ENCODE measurements around the gene HLA-DOA.

The HLA-DOA gene

GRCh38 chr6:32976334-32977069, 32.9 kb downstream of the HLA-DOA start:
- H3K27ac ChIP-seq (ENCODE audit: low read length) = no peak overlapping the region
- no peaks in the 10 kb centered on the region for H3K9me3 ChIP-seq (replicated peaks; ENCODE audit: insufficient read depth, low read length)
- H2AFZ ChIP-seq (ENCODE audit: low read length) = no peak overlapping the region
- peaks cover 79% of the 10 kb centered on the region for H3K79me2 ChIP-seq (ENCODE audit: low read length)
- H3K27me3 ChIP-seq (replicated peaks; ENCODE audit: insufficient read depth, low read length) = no peaks in the 10 kb centered on the region
- H4K20me1 ChIP-seq (ENCODE audit: insufficient read depth, low read length) = peaks cover 90% of the 10 kb centered on the region
- H3K36me3 ChIP-seq (replicated peaks; ENCODE audit: insufficient read depth, low read length) = peaks cover 72% of the 10 kb centered on the region
- peak overlapping the region; percentile 87; the same call in 1 of the 2 replicates for H3K4me2 ChIP-seq (ENCODE audit: low read depth, low read length)
- H3K9ac ChIP-seq (ENCODE audit: low read length) = no peak overlapping the region
- H3K4me3 ChIP-seq (ENCODE audit: low read length) = no peak overlapping the region
- H3F3A ChIP-seq (ENCODE audit: insufficient read depth, low read length) = peaks cover 96% of the 10 kb centered on the region
- DNase-seq = no peak
- TF ChIP-seq EZH2phosphoT487 (IDR thresholded peaks at IDR 0.05; ENCODE audit: low read length) = no peak
- no peak for TF ChIP-seq CTCF (IDR thresholded peaks at IDR 0.05; ENCODE audit: low read length)
- no peak for TF ChIP-seq EZH2 (optimal IDR thresholded peaks at IDR 0.05; ENCODE audit: low read depth, low read length)
- no peaks in the 10 kb centered on the region for H3K9me2 ChIP-seq (replicated peaks; ENCODE audit: insufficient read depth, low read length)
- peaks cover 18% of the 10 kb centered on the region for H3K4me1 ChIP-seq (ENCODE audit: low read length)

DNA sequence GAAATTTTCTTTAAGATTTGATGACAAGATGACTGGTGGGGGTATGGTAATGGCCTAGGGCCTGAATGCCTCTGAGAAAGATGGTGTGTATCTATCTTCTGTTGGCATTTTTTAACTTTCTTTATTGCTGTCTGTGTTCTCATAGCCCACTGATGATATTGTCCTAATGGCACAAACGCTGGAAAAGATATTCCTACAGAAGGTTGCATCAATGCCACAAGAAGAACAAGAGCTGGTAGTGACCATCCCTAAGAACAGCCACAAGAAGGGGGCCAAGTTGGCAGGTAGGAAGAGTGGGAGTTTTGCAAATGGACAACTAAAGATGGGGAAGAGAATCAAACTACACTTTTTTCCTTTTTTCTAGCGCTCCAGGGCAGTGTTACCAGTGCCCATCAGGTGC, 33.5 kb downstream of the HLA-DOA start:
- Histone ChIP-seq H3K36me3 (replicated peaks; ENCODE audit: insufficient read depth, low read length) (peaks cover 72% of the 10 kb centered on the region), H3K9me2 (replicated peaks; ENCODE audit: insufficient read depth, low read length) (no peaks in the 10 kb centered on the region), H4K20me1 (ENCODE audit: insufficient read depth, low read length) (peaks cover 84% of the 10 kb centered on the region), H3F3A (ENCODE audit: insufficient read depth, low read length) (peaks cover 95% of the 10 kb centered on the region), H3K27ac (ENCODE audit: low read length) (no peak overlapping the region), H2AFZ (ENCODE audit: low read length) (no peak overlapping the region), H3K9me3 (replicated peaks; ENCODE audit: insufficient read depth, low read length) (no peaks in the 10 kb centered on the region), H3K79me2 (ENCODE audit: low read length) (peaks cover 83% of the 10 kb centered on the region), H3K4me1 (ENCODE audit: low read length) (peaks cover 18% of the 10 kb centered on the region), H3K4me3 (ENCODE audit: low read length) (no peak overlapping the region), H3K4me2 (ENCODE audit: low read depth, low read length) (peak overlapping the region; percentile 87; the same call in 1 of the 2 replicates), H3K27me3 (replicated peaks; ENCODE audit: insufficient read depth, low read length) (no peaks in the 10 kb centered on the region), H3K9ac (ENCODE audit: low read length) (no peak overlapping the region)
- DNase-seq = no peak
- TF ChIP-seq EZH2phosphoT487 (IDR thresholded peaks at IDR 0.05; ENCODE audit: low read length) = no peak
- TF ChIP-seq EZH2 (optimal IDR thresholded peaks at IDR 0.05; ENCODE audit: low read depth, low read length) = no peak
- no peak for TF ChIP-seq CTCF (IDR thresholded peaks at IDR 0.05; ENCODE audit: low read length)

DNA sequence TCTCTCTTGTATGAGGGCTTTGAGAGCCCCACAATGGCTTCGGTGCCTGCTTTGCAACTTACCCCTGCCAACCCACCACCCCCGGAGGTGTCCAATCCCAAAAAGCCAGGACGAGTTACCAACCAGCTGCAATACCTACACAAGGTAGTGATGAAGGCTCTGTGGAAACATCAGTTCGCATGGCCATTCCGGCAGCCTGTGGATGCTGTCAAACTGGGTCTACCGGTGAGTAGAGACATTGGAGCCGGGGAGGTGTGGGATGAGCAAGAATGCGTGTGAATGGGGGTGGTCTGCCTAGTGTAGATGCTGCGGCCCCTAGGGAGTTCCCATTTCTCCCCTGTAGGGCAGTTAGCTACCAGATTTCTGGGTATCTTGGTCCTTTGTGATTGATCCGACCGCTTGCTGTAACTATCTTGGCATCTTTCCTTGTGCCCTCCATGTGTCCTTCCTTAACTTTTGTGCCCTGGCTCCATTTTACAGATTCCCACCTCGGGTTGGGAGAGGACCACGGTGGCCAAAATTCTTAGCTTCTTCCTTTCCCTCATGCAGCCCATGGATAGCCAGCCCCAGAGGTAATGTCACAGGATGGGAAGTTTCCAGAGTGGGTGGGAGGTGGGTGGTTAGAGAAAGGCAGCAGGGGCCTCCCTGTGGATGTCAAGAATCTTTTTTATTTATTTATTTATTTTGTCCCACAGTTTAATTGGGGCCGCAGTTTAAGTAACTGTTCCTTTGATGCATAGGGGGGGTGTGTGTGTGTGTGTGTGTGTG, 34.7 kb downstream of the HLA-DOA start:
- Histone ChIP-seq H3K36me3 (replicated peaks; ENCODE audit: insufficient read depth, low read length) (peaks cover 62% of the 10 kb centered on the region), H3K79me2 (ENCODE audit: low read length) (peaks cover 88% of the 10 kb centered on the region), H3K4me2 (ENCODE audit: low read depth, low read length) (peak overlapping the region; percentile 87), H3K9me2 (replicated peaks; ENCODE audit: insufficient read depth, low read length) (no peaks in the 10 kb centered on the region), H3K4me1 (ENCODE audit: low read length) (peaks cover 18% of the 10 kb centered on the region), H2AFZ (ENCODE audit: low read length) (no peak overlapping the region), H3K9me3 (replicated peaks; ENCODE audit: insufficient read depth, low read length) (no peaks in the 10 kb centered on the region), H3F3A (ENCODE audit: insufficient read depth, low read length) (peaks cover 93% of the 10 kb centered on the region), H3K4me3 (ENCODE audit: low read length) (peak overlapping the region; percentile 91), H4K20me1 (ENCODE audit: insufficient read depth, low read length) (peaks cover 72% of the 10 kb centered on the region), H3K27me3 (replicated peaks; ENCODE audit: insufficient read depth, low read length) (no peaks in the 10 kb centered on the region), H3K27ac (ENCODE audit: low read length) (no peak overlapping the region), H3K9ac (ENCODE audit: low read length) (peak overlapping the region; percentile 92; the same call in 1 of the 2 replicates)
- DNase-seq = no peak
- TF ChIP-seq EZH2phosphoT487 (IDR thresholded peaks at IDR 0.05; ENCODE audit: low read length) = no peak
- TF ChIP-seq EZH2 (optimal IDR thresholded peaks at IDR 0.05; ENCODE audit: low read depth, low read length) = no peak
- TF ChIP-seq CTCF (IDR thresholded peaks at IDR 0.05; ENCODE audit: low read length) = no peak
